T-helper 1 cell treated with Interleukin-12 subunit alpha and Interleukin-12 subunit beta and Interleukin-4 antibody, amounts not matched to agents 30 μg/mL and 1 μg/mL, for 36 hours (primary cell): ENCODE data around the gene CEP120.
"Not testable (repeated sequence)": the region's sequence is repeated elsewhere in the genome, so short reads cannot be mapped to it uniquely, and the experiment has no call there.

ENCODE experiments used
- H3K27ac Mint-ChIP-seq: one replicate; pipeline ENCODE4 v1.8.0; 2021; ENCODE audit warnings: mild to moderate bottlenecking, mixed read lengths
- H3K27me3 Mint-ChIP-seq: one replicate; pipeline ENCODE4 v1.8.0; 2021; ENCODE audit warnings: low read depth, mixed read lengths
- H3K36me3 Mint-ChIP-seq: one replicate; pipeline ENCODE4 v1.8.0; 2021; ENCODE audit warnings: low read depth, mixed read lengths
- H3K4me1 Mint-ChIP-seq: one replicate; pipeline ENCODE4 v1.8.0; 2021; ENCODE audit warnings: low read depth, mixed read lengths
- H3K4me3 Mint-ChIP-seq: one replicate; pipeline ENCODE4 v1.8.0; 2021; ENCODE audit warnings: mild to moderate bottlenecking, moderate library complexity, mixed read lengths
- H3K9me3 Mint-ChIP-seq: one replicate; pipeline ENCODE4 v1.8.0; 2021; ENCODE audit warnings: mixed read lengths

Gene CEP120

GRCh38 chr5:123449424-123449974 lies 26.3 kb upstream of the CEP120 start:
- no peaks in the 10 kb centered on the region for H3K36me3 Mint-ChIP-seq
- H3K4me3 Mint-ChIP-seq: no peak overlapping the region
- H3K27ac Mint-ChIP-seq: no peak overlapping the region
- peaks cover 18% of the 10 kb centered on the region for H3K27me3 Mint-ChIP-seq
- H3K4me1 Mint-ChIP-seq: peaks cover 23% of the 10 kb centered on the region
- no peaks in the 10 kb centered on the region for H3K9me3 Mint-ChIP-seq

GRCh38 chr5:123448743-123449142 lies 25.5 kb upstream of the CEP120 start:
- no peak overlapping the region for H3K4me3 Mint-ChIP-seq
- peaks cover 19% of the 10 kb centered on the region for H3K27me3 Mint-ChIP-seq
- H3K36me3 Mint-ChIP-seq: no peaks in the 10 kb centered on the region
- peaks cover 23% of the 10 kb centered on the region for H3K4me1 Mint-ChIP-seq
- no peak overlapping the region for H3K27ac Mint-ChIP-seq
- no peaks in the 10 kb centered on the region for H3K9me3 Mint-ChIP-seq

- peak overlapping the region; percentile 23 for H3K4me3 Mint-ChIP-seq
- H3K27ac Mint-ChIP-seq: peak overlapping the region; percentile 73
- H3K4me1 Mint-ChIP-seq: peaks cover 23% of the 10 kb centered on the region
- H3K9me3 Mint-ChIP-seq: no peaks in the 10 kb centered on the region
- peaks cover 16% of the 10 kb centered on the region for H3K27me3 Mint-ChIP-seq
- H3K36me3 Mint-ChIP-seq: no peaks in the 10 kb centered on the region
Observed at GRCh38 chr5:123448017-123448617, 24.9 kb upstream of the CEP120 start.

GRCh38 chr5:123444016-123444415 lies 20.8 kb upstream of the CEP120 start:
- Mint-ChIP-seq H3K27me3 (peaks cover 16% of the 10 kb centered on the region), H3K4me3 (no peak overlapping the region), H3K36me3 (no peaks in the 10 kb centered on the region), H3K4me1 (peaks cover 38% of the 10 kb centered on the region), H3K9me3 (no peaks in the 10 kb centered on the region), H3K27ac (no peak overlapping the region)

GRCh38 chr5:123441408-123441807 lies 18.2 kb upstream of the CEP120 start:
- no peak overlapping the region for H3K4me3 Mint-ChIP-seq

GRCh38 chr5:123440456-123441181 lies 17.4 kb upstream of the CEP120 start:
- H3K4me1 Mint-ChIP-seq: peaks cover 26% of the 10 kb centered on the region
- peak overlapping the region; percentile 62 for H3K27ac Mint-ChIP-seq
- no peaks in the 10 kb centered on the region for H3K36me3 Mint-ChIP-seq
- no peak overlapping the region for H3K4me3 Mint-ChIP-seq
- H3K9me3 Mint-ChIP-seq: no peaks in the 10 kb centered on the region
- H3K27me3 Mint-ChIP-seq: peaks cover 9% of the 10 kb centered on the region

More at GRCh38 chr5:123441408-123441807, 18.2 kb upstream of the CEP120 start:
- H3K36me3 Mint-ChIP-seq: no peaks in the 10 kb centered on the region
- H3K9me3 Mint-ChIP-seq: no peaks in the 10 kb centered on the region
- H3K27me3 Mint-ChIP-seq: peaks cover 16% of the 10 kb centered on the region
- peaks cover 32% of the 10 kb centered on the region for H3K4me1 Mint-ChIP-seq
- peak overlapping the region; percentile 62 for H3K27ac Mint-ChIP-seq

GRCh38 chr5:123439709-123440108 lies 16.5 kb upstream of the CEP120 start:
- Mint-ChIP-seq H3K9me3 (no peaks in the 10 kb centered on the region), H3K27me3 (peaks cover 7% of the 10 kb centered on the region), H3K27ac (peak overlapping the region; percentile 66), H3K4me1 (peaks cover 26% of the 10 kb centered on the region), H3K36me3 (no peaks in the 10 kb centered on the region), H3K4me3 (no peak overlapping the region)

GRCh38 chr5:123438902-123439301 lies 15.7 kb upstream of the CEP120 start:
- Mint-ChIP-seq H3K4me3 (no peak overlapping the region), H3K27me3 (peaks cover under 1% of the 10 kb centered on the region), H3K4me1 (peaks cover 26% of the 10 kb centered on the region), H3K27ac (peak overlapping the region; percentile 66), H3K9me3 (no peaks in the 10 kb centered on the region), H3K36me3 (no peaks in the 10 kb centered on the region)

- H3K27me3 Mint-ChIP-seq: no peaks in the 10 kb centered on the region
- no peaks in the 10 kb centered on the region for H3K36me3 Mint-ChIP-seq
- no peaks in the 10 kb centered on the region for H3K9me3 Mint-ChIP-seq
- peaks cover 26% of the 10 kb centered on the region for H3K4me1 Mint-ChIP-seq
- peak overlapping the region; percentile 80 for H3K27ac Mint-ChIP-seq
- H3K4me3 Mint-ChIP-seq: no peak overlapping the region
Observed at GRCh38 chr5:123438244-123438643, 15.0 kb upstream of the CEP120 start.

GRCh38 chr5:123436201-123436600 lies 13.0 kb upstream of the CEP120 start:
- H3K27ac Mint-ChIP-seq: no peak overlapping the region
- no peaks in the 10 kb centered on the region for H3K9me3 Mint-ChIP-seq
- H3K4me3 Mint-ChIP-seq: no peak overlapping the region
- H3K4me1 Mint-ChIP-seq: peaks cover 20% of the 10 kb centered on the region
- H3K27me3 Mint-ChIP-seq: no peaks in the 10 kb centered on the region
- no peaks in the 10 kb centered on the region for H3K36me3 Mint-ChIP-seq

GRCh38 chr5:123434796-123435195 lies 11.6 kb upstream of the CEP120 start:
- H3K27ac Mint-ChIP-seq: no peak overlapping the region
- no peaks in the 10 kb centered on the region for H3K27me3 Mint-ChIP-seq
- H3K4me3 Mint-ChIP-seq: no peak overlapping the region
- H3K36me3 Mint-ChIP-seq: no peaks in the 10 kb centered on the region
- peaks cover 13% of the 10 kb centered on the region for H3K4me1 Mint-ChIP-seq
- H3K9me3 Mint-ChIP-seq: no peaks in the 10 kb centered on the region

- H3K9me3 Mint-ChIP-seq: no peaks in the 10 kb centered on the region
- no peak overlapping the region for H3K4me3 Mint-ChIP-seq
- no peak overlapping the region for H3K27ac Mint-ChIP-seq
- no peaks in the 10 kb centered on the region for H3K36me3 Mint-ChIP-seq
- peaks cover 8% of the 10 kb centered on the region for H3K4me1 Mint-ChIP-seq
- H3K27me3 Mint-ChIP-seq: no peaks in the 10 kb centered on the region
Observed at GRCh38 chr5:123433596-123433995, 10.4 kb upstream of the CEP120 start.

GRCh38 chr5:123430441-123430840 lies 7.2 kb upstream of the CEP120 start:
- not testable (repeated sequence) for H3K9me3 Mint-ChIP-seq, H3K36me3 Mint-ChIP-seq, H3K4me3 Mint-ChIP-seq, H3K27me3 Mint-ChIP-seq, H3K27ac Mint-ChIP-seq, H3K4me1 Mint-ChIP-seq

GRCh38 chr5:123429993-123430392 lies 6.8 kb upstream of the CEP120 start:
- no peak overlapping the region for H3K27ac Mint-ChIP-seq
- peaks cover 2% of the 10 kb centered on the region for H3K36me3 Mint-ChIP-seq
- H3K4me1 Mint-ChIP-seq: peaks cover 7% of the 10 kb centered on the region
- H3K4me3 Mint-ChIP-seq: no peak overlapping the region
- H3K27me3 Mint-ChIP-seq: no peaks in the 10 kb centered on the region
- H3K9me3 Mint-ChIP-seq: no peaks in the 10 kb centered on the region
